Gastroesophageal sphincter (tissue), 3 donors: ENCODE data around the gene PHRF1.

Experiments used
- EP300 ChIP-seq: sonication (generic); formaldehyde crosslinking; IDR thresholded peaks from one replicate; pipeline ENCODE4 v1.6.1; 2017; ENCODE audit warnings: antibody characterized with exemption, mild to moderate bottlenecking
- POLR2A ChIP-seq, 2 donors: fragments of 450-650 bp; IDR thresholded peaks; one replicate each; pipeline ENCODE4 v1.6.1; 2017; ENCODE audit warnings: antibody characterized with exemption in 2 of 2, mild to moderate bottlenecking in 2 of 2, moderate library complexity in 1 of 2
- POLR2AphosphoS5 ChIP-seq: sonication (generic); formaldehyde crosslinking; IDR thresholded peaks from one replicate; pipeline ENCODE4 v1.6.1; 2017; ENCODE audit warnings: antibody characterized with exemption
- TF ChIP-seq, protein P1 (sequence below), 4 experiments: fragments of 200-600 bp in 2 of 4; fragments of 450-650 bp in 2 of 4; sonication (generic) in 1 of 4; IDR thresholded peaks; one replicate each; pipeline ENCODE4 v1.5.1; 2017 to 2019; ENCODE audit warnings: antibody characterized with exemption in 4 of 4, mild to moderate bottlenecking in 2 of 4, moderate library complexity in 2 of 4

DNA sequence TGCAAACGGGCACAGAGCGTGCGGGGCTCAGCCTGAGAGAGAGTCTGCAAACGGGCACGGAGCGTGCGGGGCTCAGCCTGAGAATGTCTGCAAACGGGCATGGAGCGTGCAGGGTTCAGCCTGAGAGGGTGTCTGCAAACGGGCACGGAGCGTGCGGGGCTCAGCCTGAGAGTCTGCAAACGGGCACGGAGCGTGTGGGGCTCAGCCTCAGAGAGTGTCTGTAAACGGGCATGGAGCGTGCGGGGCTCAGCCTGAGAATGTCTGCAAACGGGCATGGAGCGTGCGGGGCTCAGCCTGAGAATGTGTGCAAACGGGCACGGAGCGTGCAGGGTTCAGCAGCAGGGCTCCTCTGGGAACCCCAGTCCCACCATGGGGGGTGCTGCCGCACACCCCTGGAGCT lies 13.5 kb downstream of the PHRF1 start:
- TF ChIP-seq, protein P1, sequence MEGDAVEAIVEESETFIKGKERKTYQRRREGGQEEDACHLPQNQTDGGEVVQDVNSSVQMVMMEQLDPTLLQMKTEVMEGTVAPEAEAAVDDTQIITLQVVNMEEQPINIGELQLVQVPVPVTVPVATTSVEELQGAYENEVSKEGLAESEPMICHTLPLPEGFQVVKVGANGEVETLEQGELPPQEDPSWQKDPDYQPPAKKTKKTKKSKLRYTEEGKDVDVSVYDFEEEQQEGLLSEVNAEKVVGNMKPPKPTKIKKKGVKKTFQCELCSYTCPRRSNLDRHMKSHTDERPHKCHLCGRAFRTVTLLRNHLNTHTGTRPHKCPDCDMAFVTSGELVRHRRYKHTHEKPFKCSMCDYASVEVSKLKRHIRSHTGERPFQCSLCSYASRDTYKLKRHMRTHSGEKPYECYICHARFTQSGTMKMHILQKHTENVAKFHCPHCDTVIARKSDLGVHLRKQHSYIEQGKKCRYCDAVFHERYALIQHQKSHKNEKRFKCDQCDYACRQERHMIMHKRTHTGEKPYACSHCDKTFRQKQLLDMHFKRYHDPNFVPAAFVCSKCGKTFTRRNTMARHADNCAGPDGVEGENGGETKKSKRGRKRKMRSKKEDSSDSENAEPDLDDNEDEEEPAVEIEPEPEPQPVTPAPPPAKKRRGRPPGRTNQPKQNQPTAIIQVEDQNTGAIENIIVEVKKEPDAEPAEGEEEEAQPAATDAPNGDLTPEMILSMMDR (IDR thresholded peaks at IDR 0.05) = no peak
- TF ChIP-seq POLR2A (IDR thresholded peaks at IDR 0.05) (no peak), EP300 (no peak), POLR2AphosphoS5 (no peak)
